WI38 (cell line): Measurements from ENCODE around the gene PKMYT1.
"Not testable (repeated sequence)": the region's sequence is repeated elsewhere in the genome, so short reads cannot be mapped to it uniquely, and the experiment has no call there.

Source experiments
- H3K4me3 ChIP-seq: 2 replicates; pipeline ENCODE4 v1.5.1; 2011; ENCODE audit warnings: low read depth, mild to moderate bottlenecking, control low read depth, low read length
- CTCF ChIP-seq: IDR thresholded peaks from 2 replicates; pipeline ENCODE4 v1.5.1; 2012; ENCODE audit warnings: low read depth, mild to moderate bottlenecking, control low read depth, low read length

Gene PKMYT1

DNA sequence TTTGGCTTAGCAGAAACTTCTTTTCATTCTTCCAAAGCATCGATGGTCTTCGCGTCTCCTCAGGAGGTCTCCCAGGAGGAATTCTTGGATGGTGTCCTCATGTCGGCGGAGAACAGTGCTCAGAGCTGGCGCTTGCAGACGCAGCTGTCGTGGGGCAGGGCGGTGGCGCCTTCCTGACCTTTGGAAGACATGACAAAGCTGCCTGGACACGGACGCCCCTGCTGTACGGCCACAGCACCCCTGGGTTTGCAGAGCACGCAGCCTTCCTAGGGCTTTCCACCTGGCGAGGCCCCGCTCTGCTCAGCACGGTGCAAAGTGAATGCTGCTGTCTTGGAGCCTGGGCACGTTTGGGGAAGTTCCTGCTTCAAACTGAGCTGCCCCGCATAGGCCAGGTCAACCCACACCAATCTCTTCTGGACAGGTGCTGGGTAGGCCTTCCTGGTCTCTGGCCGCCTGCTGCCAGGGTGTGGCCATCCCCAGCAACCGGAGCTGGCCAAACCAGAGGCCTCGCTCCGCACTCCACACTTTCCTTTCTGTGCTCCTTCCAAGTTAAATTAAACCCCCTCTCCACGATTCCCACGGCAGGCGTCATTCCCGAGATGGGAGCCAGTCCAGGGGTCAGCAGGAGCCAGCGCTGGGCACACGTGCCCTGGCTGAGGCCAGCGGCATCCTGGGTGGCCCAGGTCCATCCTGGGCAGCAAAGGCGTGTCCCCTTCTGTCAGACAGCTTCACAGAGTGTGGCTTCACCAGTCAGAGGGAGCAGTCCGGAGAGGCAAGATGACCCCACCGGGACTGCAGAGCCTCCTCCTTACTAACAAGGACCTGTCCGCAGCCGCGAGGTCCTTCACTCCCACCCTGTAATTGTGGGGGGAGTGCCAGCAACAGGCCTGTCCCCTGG, 31.2 kb downstream of the PKMYT1 start:
- TF ChIP-seq CTCF = no peak
- no peak overlapping the region for H3K4me3 ChIP-seq

DNA sequence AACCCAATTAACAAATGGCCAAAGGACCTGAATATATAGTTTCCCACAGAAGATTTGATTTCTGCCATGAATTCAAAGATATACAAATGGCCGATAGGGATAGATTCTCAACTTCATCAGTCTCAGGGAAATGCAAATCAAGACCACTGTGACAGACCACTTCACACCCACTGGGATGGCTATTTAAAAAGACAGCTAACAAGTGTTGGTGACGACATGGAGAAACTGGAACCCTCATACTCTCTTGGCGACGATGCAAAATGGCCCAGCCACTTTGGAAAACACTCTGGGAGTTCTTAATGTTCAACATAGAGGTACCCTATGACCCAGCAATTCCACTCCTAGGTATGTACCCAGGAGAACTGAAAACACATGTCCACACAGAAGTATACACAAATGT, 33.6 kb downstream of the PKMYT1 start:
- no peak for TF ChIP-seq CTCF

DNA sequence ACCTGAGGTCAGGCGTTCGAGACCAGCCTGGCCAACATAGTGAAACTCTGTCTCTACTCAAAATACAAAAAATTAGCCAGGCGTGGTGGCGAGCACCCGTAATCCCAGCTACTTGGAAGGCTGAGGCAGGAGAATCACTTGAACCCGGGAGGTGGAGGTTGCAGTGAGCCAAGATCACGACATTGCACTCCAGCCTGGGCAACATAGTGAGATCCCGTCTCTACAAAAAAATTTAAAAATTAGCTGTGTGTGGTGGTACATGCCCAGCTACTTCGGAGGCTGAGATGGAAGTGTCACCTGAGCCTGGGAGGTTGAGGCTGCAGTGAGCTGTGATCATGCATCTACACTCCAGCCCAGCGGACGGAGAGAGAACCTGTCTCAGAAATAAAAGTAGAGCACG, 36.5 kb downstream of the PKMYT1 start:
- not testable (repeated sequence) for H3K4me3 ChIP-seq

More for the DNA sequence above, 33.6 kb downstream of the PKMYT1 start:
- H3K4me3 ChIP-seq = no peak overlapping the region

DNA sequence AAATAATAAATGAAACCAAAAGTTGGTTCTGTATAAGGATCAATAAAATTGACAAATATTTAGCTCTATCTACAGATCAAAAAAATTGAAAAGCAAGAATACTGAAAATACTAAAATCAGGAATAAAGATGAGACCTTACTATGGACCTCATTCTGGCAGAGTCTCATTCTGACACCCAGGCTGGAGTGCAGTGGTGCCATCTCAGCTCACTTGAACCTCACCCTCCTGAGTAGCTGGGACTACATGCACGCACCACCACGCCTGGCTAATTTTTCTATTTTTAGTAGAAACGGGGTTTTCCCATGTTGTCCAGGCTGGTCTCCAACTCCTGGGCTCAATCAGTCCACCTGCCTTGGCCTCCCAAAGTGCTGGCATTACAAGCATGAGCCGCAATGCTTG, 38.2 kb downstream of the PKMYT1 start:
- no peak overlapping the region for H3K4me3 ChIP-seq
- TF ChIP-seq CTCF = no peak

- no peak overlapping the region for H3K4me3 ChIP-seq
- TF ChIP-seq CTCF = no peak
Observed at GRCh38 chr16:2939968-2940367, 40.3 kb downstream of the PKMYT1 start.

DNA sequence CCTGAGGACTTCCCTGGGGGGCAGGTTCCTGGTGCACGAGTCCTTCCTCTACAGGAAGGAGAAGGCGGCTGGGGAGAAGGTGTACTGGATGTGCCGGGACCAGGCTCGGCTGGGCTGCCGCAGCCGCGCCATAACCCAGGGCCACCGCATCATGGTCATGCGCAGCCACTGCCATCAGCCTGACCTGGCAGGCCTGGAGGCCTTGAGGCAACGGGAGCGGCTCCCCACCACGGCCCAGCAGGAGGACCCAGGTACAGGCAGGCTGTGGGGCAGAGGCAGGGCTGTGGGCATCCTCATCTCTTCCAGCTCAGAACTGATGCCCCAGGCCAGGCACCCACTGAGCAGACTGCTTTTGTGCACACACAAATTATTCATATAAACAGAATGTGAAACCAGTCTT, 42.0 kb downstream of the PKMYT1 start:
- H3K4me3 ChIP-seq = no peak overlapping the region
- no peak for TF ChIP-seq CTCF

GRCh38 chr16:2937170-2937569, 43.1 kb downstream of the PKMYT1 start:
- H3K4me3 ChIP-seq = no peak overlapping the region
- no peak for TF ChIP-seq CTCF
